Measurements from ENCODE around the gene GABRA5. TPM values are rescaled to one million over a fixed set of nuclear protein-coding genes. Genes with fewer than 3 reads are reported as not detected.
"Not testable (repeated sequence)": the region's sequence is repeated elsewhere in the genome, so short reads cannot be mapped to it uniquely, and the experiment has no call there.

Gene GABRA5
- total RNA-seq, 2 experiments from 2014 or later = not detected

- no peaks in the 10 kb centered on the region for H3K27me3 Mint-ChIP-seq (ENCODE audit: low read depth)
- peaks cover 12% of the 10 kb centered on the region for H3K9me3 Mint-ChIP-seq (ENCODE audit: insufficient read depth)
- H3K4me1 Mint-ChIP-seq (ENCODE audit: low read depth) = peaks cover 3% of the 10 kb centered on the region
- ATAC-seq = no peak
- no peaks in the 10 kb centered on the region for H3K36me3 Mint-ChIP-seq (ENCODE audit: low read depth)
- no peak for DNase-seq
- no peak overlapping the region for H3K27ac Mint-ChIP-seq
- ChIA-PET CTCF (no interaction called here), POLR2A (interaction anchor here (0.5 kb wide), 1 partner anchor 10 kb away, joined by 3 read pairs; no protein-coding TSS in a partner anchor)
- H3K4me3 Mint-ChIP-seq = no peak overlapping the region
Measured at GRCh38 chr15:26893351-26894065, 26.6 kb downstream of the GABRA5 start.

DNA sequence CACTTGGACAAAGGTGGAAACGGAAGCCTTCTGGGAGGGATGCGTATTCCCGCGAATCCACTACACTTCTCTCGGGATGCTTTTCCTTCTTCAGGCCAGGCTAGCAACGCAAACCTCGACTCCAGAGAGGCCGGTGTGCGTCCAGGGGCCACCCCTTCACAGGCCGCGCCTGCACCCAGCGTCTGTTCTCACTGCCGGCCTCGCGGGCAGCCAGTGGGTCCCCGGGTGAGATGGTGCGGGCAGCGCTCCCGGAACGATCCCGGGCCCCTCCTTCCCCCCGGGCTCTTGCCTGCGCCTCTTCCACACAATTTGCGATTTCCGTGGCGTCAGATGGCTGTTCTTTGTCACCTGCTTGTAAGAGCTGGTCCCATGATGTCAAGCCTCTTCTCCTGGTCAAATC, 27.3 kb downstream of the GABRA5 start:
- POLR2A ChIA-PET = no interaction called here
- ATAC-seq (no peak), DNase-seq (no peak)
- Mint-ChIP-seq H3K9me3 (ENCODE audit: insufficient read depth) (peaks cover 12% of the 10 kb centered on the region), H3K4me1 (ENCODE audit: low read depth) (peaks cover 3% of the 10 kb centered on the region), H3K4me3 (no peak overlapping the region), H3K36me3 (ENCODE audit: low read depth) (no peaks in the 10 kb centered on the region), H3K27ac (no peak overlapping the region), H3K27me3 (ENCODE audit: low read depth) (no peaks in the 10 kb centered on the region)
- CTCF ChIA-PET = no interaction called here

- H3K4me3 Mint-ChIP-seq; ATAC-seq; DNase-seq; H3K36me3 Mint-ChIP-seq (ENCODE audit: low read depth); H3K4me1 Mint-ChIP-seq (ENCODE audit: low read depth); POLR2A ChIA-PET; CTCF ChIA-PET; H3K27ac Mint-ChIP-seq; H3K27me3 Mint-ChIP-seq (ENCODE audit: low read depth): not testable (repeated sequence)
- peaks cover 13% of the 10 kb centered on the region for H3K9me3 Mint-ChIP-seq (ENCODE audit: insufficient read depth)
Measured at GRCh38 chr15:26895346-26895745, 28.5 kb downstream of the GABRA5 start.

- POLR2A ChIA-PET = no interaction called here
- CTCF ChIA-PET = no interaction called here
- Mint-ChIP-seq H3K4me1 (ENCODE audit: low read depth) (no peaks in the 10 kb centered on the region), H3K27ac (no peak overlapping the region), H3K9me3 (ENCODE audit: insufficient read depth) (peaks cover 17% of the 10 kb centered on the region), H3K4me3 (no peak overlapping the region), H3K27me3 (ENCODE audit: low read depth) (no peaks in the 10 kb centered on the region), H3K36me3 (ENCODE audit: low read depth) (no peaks in the 10 kb centered on the region)
- DNase-seq = no peak
- no peak for ATAC-seq
Measured at GRCh38 chr15:26899658-26900057, 32.8 kb downstream of the GABRA5 start.

GRCh38 chr15:26901041-26901440, 34.2 kb downstream of the GABRA5 start:
- ChIA-PET CTCF (no interaction called here), POLR2A (no interaction called here)
- Mint-ChIP-seq H3K9me3 (ENCODE audit: insufficient read depth) (peaks cover 22% of the 10 kb centered on the region), H3K4me1 (ENCODE audit: low read depth) (no peaks in the 10 kb centered on the region), H3K36me3 (ENCODE audit: low read depth) (no peaks in the 10 kb centered on the region), H3K4me3 (no peak overlapping the region), H3K27me3 (ENCODE audit: low read depth) (no peaks in the 10 kb centered on the region), H3K27ac (no peak overlapping the region)
- ATAC-seq (no peak), DNase-seq (no peak)

DNA sequence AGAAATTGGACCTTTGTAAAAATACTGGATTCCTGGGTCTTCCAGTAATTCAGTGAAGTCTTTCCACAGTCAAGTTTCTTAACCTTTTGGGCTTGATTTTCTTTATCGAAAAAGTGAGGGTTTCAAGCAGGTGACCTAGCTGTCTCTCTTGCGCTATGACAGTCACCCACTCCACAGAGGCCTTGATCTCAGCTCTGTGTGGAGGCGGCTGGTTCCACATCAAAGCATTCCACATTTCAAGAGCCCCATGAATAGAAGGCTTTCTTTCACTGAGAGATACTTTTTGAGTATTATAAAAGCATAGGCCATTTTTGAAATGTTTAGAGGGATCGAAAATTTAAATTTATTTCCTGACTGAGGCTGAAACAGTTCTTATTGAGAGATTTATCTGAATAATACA, 43.9 kb downstream of the GABRA5 start:
- CTCF ChIA-PET = no interaction called here
- no peak for DNase-seq
- POLR2A ChIA-PET = no interaction called here
- H3K4me1 Mint-ChIP-seq (ENCODE audit: low read depth) = no peaks in the 10 kb centered on the region
- no peak overlapping the region for H3K4me3 Mint-ChIP-seq
- no peaks in the 10 kb centered on the region for H3K36me3 Mint-ChIP-seq (ENCODE audit: low read depth)
- peaks cover 17% of the 10 kb centered on the region for H3K9me3 Mint-ChIP-seq (ENCODE audit: insufficient read depth)
- no peak for ATAC-seq
- no peaks in the 10 kb centered on the region for H3K27me3 Mint-ChIP-seq (ENCODE audit: low read depth)
- H3K27ac Mint-ChIP-seq = no peak overlapping the region

DNA sequence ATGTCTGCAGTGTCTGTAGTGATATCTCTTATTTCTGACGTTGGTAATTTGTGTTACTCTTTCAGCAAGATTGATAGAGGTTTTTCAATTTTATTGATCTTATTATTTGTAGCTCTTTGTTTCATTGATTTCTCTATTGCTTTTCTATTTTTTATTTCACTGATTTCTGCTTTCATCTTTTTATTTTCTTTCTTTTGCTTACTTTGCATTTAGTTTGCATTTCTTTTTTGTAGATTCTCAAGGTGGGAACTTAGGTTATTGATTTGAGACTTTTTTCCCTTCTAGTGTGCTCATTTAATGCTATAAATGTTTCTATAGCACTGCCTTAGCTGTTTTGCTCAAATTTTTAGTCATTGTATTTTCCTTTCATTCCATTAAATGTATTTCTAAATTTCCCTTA, 54.6 kb downstream of the GABRA5 start:
- ATAC-seq = no peak
- POLR2A ChIA-PET = no interaction called here
- Mint-ChIP-seq H3K4me3 (no peak overlapping the region), H3K36me3 (ENCODE audit: low read depth) (no peaks in the 10 kb centered on the region), H3K27me3 (ENCODE audit: low read depth) (no peaks in the 10 kb centered on the region), H3K9me3 (ENCODE audit: insufficient read depth) (peaks cover 8% of the 10 kb centered on the region), H3K27ac (no peak overlapping the region), H3K4me1 (ENCODE audit: low read depth) (no peaks in the 10 kb centered on the region)
- CTCF ChIA-PET = no interaction called here
- DNase-seq = no peak

GRCh38 chr15:26926081-26926480, 59.2 kb downstream of the GABRA5 start:
- ATAC-seq = no peak
- H3K36me3 Mint-ChIP-seq (ENCODE audit: low read depth) = no peaks in the 10 kb centered on the region
- ChIA-PET CTCF (no interaction called here), POLR2A (no interaction called here)
- no peak for DNase-seq
- H3K4me3 Mint-ChIP-seq = no peak overlapping the region
- no peaks in the 10 kb centered on the region for H3K4me1 Mint-ChIP-seq (ENCODE audit: low read depth)
- no peak overlapping the region for H3K27ac Mint-ChIP-seq
- H3K9me3 Mint-ChIP-seq (ENCODE audit: insufficient read depth) = peaks cover 4% of the 10 kb centered on the region
- H3K27me3 Mint-ChIP-seq (ENCODE audit: low read depth) = no peaks in the 10 kb centered on the region

DNA sequence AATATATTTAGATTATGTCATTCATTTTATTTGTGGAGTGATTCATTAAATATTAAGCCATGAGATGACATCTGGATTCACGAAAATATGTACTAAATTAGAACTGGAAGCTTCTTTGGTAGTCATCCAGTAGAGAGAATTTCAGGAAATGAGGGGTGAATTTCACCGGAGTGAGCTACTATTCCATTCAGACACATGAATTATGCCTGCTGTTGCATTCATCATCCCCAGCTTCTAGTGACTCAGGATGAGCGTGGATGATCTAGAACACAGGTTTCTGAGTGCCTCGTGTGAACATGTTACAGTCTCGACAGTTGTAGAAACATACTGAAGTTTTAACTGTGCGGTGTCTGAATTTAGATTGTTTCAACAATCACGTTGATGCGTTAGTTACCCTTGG, 61.2 kb downstream of the GABRA5 start:
- Mint-ChIP-seq H3K4me1 (ENCODE audit: low read depth) (no peaks in the 10 kb centered on the region), H3K27ac (no peak overlapping the region), H3K27me3 (ENCODE audit: low read depth) (no peaks in the 10 kb centered on the region), H3K9me3 (ENCODE audit: insufficient read depth) (peaks cover 4% of the 10 kb centered on the region), H3K36me3 (ENCODE audit: low read depth) (no peaks in the 10 kb centered on the region), H3K4me3 (no peak overlapping the region)
- DNase-seq (no peak), ATAC-seq (no peak)
- CTCF ChIA-PET = no interaction called here
- POLR2A ChIA-PET = no interaction called here

- peaks cover 4% of the 10 kb centered on the region for H3K9me3 Mint-ChIP-seq (ENCODE audit: insufficient read depth)
- H3K4me3 Mint-ChIP-seq = no peak overlapping the region
- H3K27me3 Mint-ChIP-seq (ENCODE audit: low read depth) = no peaks in the 10 kb centered on the region
- DNase-seq (no peak), ATAC-seq (no peak)
- H3K36me3 Mint-ChIP-seq (ENCODE audit: low read depth) = no peaks in the 10 kb centered on the region
- no peak overlapping the region for H3K27ac Mint-ChIP-seq
- ChIA-PET CTCF (no interaction called here), POLR2A (no interaction called here)
- H3K4me1 Mint-ChIP-seq (ENCODE audit: low read depth) = no peaks in the 10 kb centered on the region
Measured at GRCh38 chr15:26929588-26929987, 62.7 kb downstream of the GABRA5 start.

- no peak overlapping the region for H3K27ac Mint-ChIP-seq
- H3K4me1 Mint-ChIP-seq (ENCODE audit: low read depth) = no peaks in the 10 kb centered on the region
- H3K9me3 Mint-ChIP-seq (ENCODE audit: insufficient read depth) = no peaks in the 10 kb centered on the region
- ATAC-seq (no peak), DNase-seq (no peak)
- no peaks in the 10 kb centered on the region for H3K36me3 Mint-ChIP-seq (ENCODE audit: low read depth)
- H3K27me3 Mint-ChIP-seq (ENCODE audit: low read depth) = no peaks in the 10 kb centered on the region
- POLR2A ChIA-PET = no interaction called here
- H3K4me3 Mint-ChIP-seq = no peak overlapping the region
- CTCF ChIA-PET = no interaction called here
Measured at GRCh38 chr15:26934848-26935247, 68.0 kb downstream of the GABRA5 start.

DNA sequence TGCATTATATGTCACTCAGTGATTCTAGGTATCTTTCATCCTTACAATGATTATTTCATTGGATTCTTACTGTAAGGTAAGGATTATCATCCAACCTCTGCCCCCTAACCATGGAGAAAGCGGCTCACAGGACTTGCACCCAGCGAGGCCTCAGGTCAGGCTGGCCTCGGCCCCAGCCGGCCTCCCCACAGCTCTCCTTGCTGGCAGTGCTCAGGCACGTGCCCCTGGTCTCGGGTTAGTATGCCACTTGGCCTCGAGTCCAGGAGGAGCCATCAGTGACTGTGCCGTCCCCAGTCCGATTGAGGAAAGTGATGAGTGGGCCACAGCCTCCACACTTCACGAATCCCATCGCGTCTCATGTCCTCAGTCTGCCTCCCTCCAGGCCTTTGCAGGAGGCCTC, 68.5 kb downstream of the GABRA5 start:
- H3K9me3 Mint-ChIP-seq (ENCODE audit: insufficient read depth) = no peaks in the 10 kb centered on the region
- DNase-seq (no peak), ATAC-seq (no peak)
- no peaks in the 10 kb centered on the region for H3K27me3 Mint-ChIP-seq (ENCODE audit: low read depth)
- no peak overlapping the region for H3K4me3 Mint-ChIP-seq
- no peak overlapping the region for H3K27ac Mint-ChIP-seq
- no peaks in the 10 kb centered on the region for H3K36me3 Mint-ChIP-seq (ENCODE audit: low read depth)
- ChIA-PET POLR2A (no interaction called here), CTCF (no interaction called here)
- no peaks in the 10 kb centered on the region for H3K4me1 Mint-ChIP-seq (ENCODE audit: low read depth)

DNA sequence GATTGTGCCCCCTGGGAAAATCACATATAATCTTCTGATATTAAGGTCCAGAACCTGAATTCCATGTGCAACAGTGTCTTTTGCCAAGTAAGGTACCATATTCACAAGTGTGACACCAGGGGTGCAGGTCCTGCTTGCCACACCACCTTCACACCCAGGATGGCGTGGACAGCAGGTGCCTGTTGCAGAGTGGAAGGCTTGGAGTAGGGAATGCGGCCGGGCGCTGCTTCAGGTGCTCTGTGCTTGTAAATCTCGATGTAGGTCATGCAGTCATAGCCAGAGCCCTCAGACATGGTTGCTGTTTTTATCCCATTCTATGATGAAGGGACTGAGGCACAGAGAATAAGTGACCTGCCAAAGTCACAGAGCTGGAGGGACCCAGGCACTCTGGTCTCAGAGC, 69.6 kb downstream of the GABRA5 start:
- POLR2A ChIA-PET = no interaction called here
- no peaks in the 10 kb centered on the region for H3K36me3 Mint-ChIP-seq (ENCODE audit: low read depth)
- ATAC-seq = no peak

More for the DNA sequence above, 69.6 kb downstream of the GABRA5 start:
- CTCF ChIA-PET = no interaction called here
- Mint-ChIP-seq H3K4me1 (ENCODE audit: low read depth) (no peaks in the 10 kb centered on the region), H3K27ac (no peak overlapping the region), H3K27me3 (ENCODE audit: low read depth) (no peaks in the 10 kb centered on the region), H3K9me3 (ENCODE audit: insufficient read depth) (no peaks in the 10 kb centered on the region), H3K4me3 (no peak overlapping the region)
- no peak for DNase-seq
